Amniotic stem cell (primary cell): Measurements from ENCODE around the gene DDX28.
A peak's percentile ranks its signal among the peaks of the same experiment; 100 is the strongest.

Experiments
- DNase-seq: peaks from one replicate; lab custom pipeline; 2025; lab: John Stamatoyannopoulos, UW

DDX28 gene

GRCh38 chr16:68022728-68023537 lies at the start of gene DDX28, which contains the start of gene DUS2:
Gene DDX28 (minus strand): TSS chr16:68023232. CDS start chr16:68023202, 30 bp downstream.
Gene DUS2 (plus strand): TSS chr16:68023284. CDS start chr16:68038024, 14,740 bp downstream.
- DNase-seq = peak; percentile 70

- DNase-seq = no peak
These were observed 49.1 kb upstream of the DDX28 start for GRCh38 chr16:68072038-68072695.

- DNase-seq = no peak
These were observed 48.5 kb upstream of the DDX28 start for GRCh38 chr16:68071518-68071901.

- DNase-seq = no peak
These were observed 47.9 kb upstream of the DDX28 start for GRCh38 chr16:68070806-68071517.

GRCh38 chr16:68070249-68070730 lies 47.3 kb upstream of the DDX28 start:
- no peak for DNase-seq

GRCh38 chr16:68069511-68070248 lies 46.6 kb upstream of the DDX28 start:
- DNase-seq = no peak

- DNase-seq = no peak
These were observed 45.9 kb upstream of the DDX28 start for GRCh38 chr16:68068926-68069325.

GRCh38 chr16:68066763-68067162 lies 43.7 kb upstream of the DDX28 start:
- no peak for DNase-seq

- peak; percentile 41 for DNase-seq
These were observed 42.8 kb upstream of the DDX28 start for GRCh38 chr16:68065716-68066305.

GRCh38 chr16:68064791-68065365 lies 41.8 kb upstream of the DDX28 start:
- DNase-seq = peak; percentile 54

GRCh38 chr16:68062910-68063393 lies 39.9 kb upstream of the DDX28 start:
- DNase-seq = no peak

- no peak for DNase-seq
These were observed 38.4 kb upstream of the DDX28 start for GRCh38 chr16:68061396-68061795.

- DNase-seq = no peak
These were observed 36.8 kb upstream of the DDX28 start for GRCh38 chr16:68059804-68060203.

GRCh38 chr16:68055395-68055794 lies 32.4 kb upstream of the DDX28 start:
- DNase-seq = no peak

GRCh38 chr16:68049449-68049848 lies 26.4 kb upstream of the DDX28 start:
- DNase-seq = no peak

GRCh38 chr16:68047987-68048386 lies 25.0 kb upstream of the DDX28 start:
- no peak for DNase-seq

- DNase-seq = no peak
These were observed 23.1 kb upstream of the DDX28 start for GRCh38 chr16:68046106-68046505.

GRCh38 chr16:68041783-68042182 lies 18.8 kb upstream of the DDX28 start:
- DNase-seq = no peak

- peak; percentile 8 for DNase-seq
These were observed 17.7 kb upstream of the DDX28 start for GRCh38 chr16:68040506-68041288.
